HepG2 (cell line): Measurements from ENCODE around the gene CEP83. TPM values are rescaled to one million over a fixed set of nuclear protein-coding genes. Genes with fewer than 3 reads are reported as not detected.

ENCODE experiments used
- CREB1 ChIP-seq, 2 experiments: fragments of 450-650 bp in 1 of 2; IDR thresholded peaks; 2 replicates each; pipeline ENCODE4 v1.6.1; 2016 to 2017; ENCODE audit warnings: control low read depth in 1 of 2, mild to moderate bottlenecking in 1 of 2, missing compliant biosample characterization in 1 of 2, missing genetic modification characterization in 1 of 2
- DMTF1 ChIP-seq: sonication (generic); formaldehyde crosslinking; IDR thresholded peaks from 2 replicates; pipeline ENCODE4 v1.4.0; 2020; ENCODE audit warnings: mild to moderate bottlenecking, missing genetic modification reagents
- HNF1A ChIP-seq, 2 experiments: sonication (generic) in 1 of 2; formaldehyde crosslinking in 1 of 2; IDR thresholded peaks; 2 replicates each; pipeline versions ENCODE4 v1.4.0 to v1.6.1; 2016 to 2020; ENCODE audit warnings: borderline replicate concordance in 1 of 2, low read depth in 1 of 2, mild to moderate bottlenecking in 1 of 2, missing genetic modification reagents in 1 of 2
- IRX3 ChIP-seq: sonication (generic); formaldehyde crosslinking; IDR thresholded peaks from 2 replicates; pipeline ENCODE4 v1.8.1; 2023; ENCODE audit warnings: mild to moderate bottlenecking, low read depth, missing genetic modification reagents, borderline replicate concordance
- MLX ChIP-seq: IDR thresholded peaks from 2 replicates; pipeline ENCODE4 v1.6.1; 2016
- NFIB ChIP-seq: sonication (generic); formaldehyde crosslinking; IDR thresholded peaks from 2 replicates; pipeline ENCODE4 v1.9.0; 2021; ENCODE audit warnings: missing genetic modification reagents, mild to moderate bottlenecking, borderline replicate concordance
- NR2F2 ChIP-seq: IDR thresholded peaks from 2 replicates; pipeline ENCODE4 v1.6.1; 2012; ENCODE audit warnings: low read depth, inconsistent platforms, borderline replicate concordance
- POLR2G ChIP-seq: fragments of 200-400 bp; formaldehyde crosslinking; IDR thresholded peaks from 2 replicates; pipeline ENCODE4 v1.6.1; 2018; ENCODE audit warnings: mild to moderate bottlenecking, low read depth, low read length, moderate library complexity
- SMARCE1 ChIP-seq: fragments of 450-650 bp; IDR thresholded peaks from 2 replicates; pipeline ENCODE4 v1.6.1; 2017; ENCODE audit warnings: borderline replicate concordance
- TRAFD1 ChIP-seq: sonication (generic); formaldehyde crosslinking; IDR thresholded peaks from 2 replicates; pipeline ENCODE4 v1.5.1; 2020; ENCODE audit warnings: missing genetic modification reagents, mild to moderate bottlenecking, borderline replicate concordance
- ZFP36L2 ChIP-seq: sonication (generic); formaldehyde crosslinking; IDR thresholded peaks from 2 replicates; pipeline ENCODE4 v1.4.0; 2020; ENCODE audit warnings: missing genetic modification reagents
- ZNF646 ChIP-seq: sonication (generic); formaldehyde crosslinking; IDR thresholded peaks from 2 replicates; pipeline ENCODE4 v1.9.0; 2021; ENCODE audit warnings: mild to moderate bottlenecking, missing genetic modification reagents
- polyA plus RNA-seq, 8 experiments: library from polyadenylated mRNA; depleted of rRNA in 3 of 8; stranded (reverse) in 7 of 8; unstranded in 1 of 8; fragments of >200 nt; fragmentation: Illumina TruSeq in 4 of 8; extraction: Trizol in 4 of 8; gene quantifications; 2 replicates each; pipeline versions ENCODE4 v1.2.1 to v1.2.3, GENCODE V29; 2011 to 2016; ENCODE audit warnings: low read depth in 4 of 8, missing spikeins in 1 of 8, mixed read lengths in 1 of 8; ENCODE audit not compliant: insufficient read depth in 1 of 8
- total RNA-seq, 5 experiments: library from RNA; depleted of rRNA; stranded (reverse); fragments of >200 nt; fragmentation: Illumina TruSeq; extraction: Trizol; gene quantifications; 2 replicates each; pipeline ENCODE4 v1.2.3, GENCODE V29; 2016; ENCODE audit warnings: low read depth in 1 of 5

The CEP83 gene
- total and polyA plus RNA-seq, 2 of the 13 experiments (the other 11 are each of a cell fraction or from before 2014, with no cell fraction given): 6.2 to 19.2 TPM

GRCh38 chr12:94299846-94300245 lies 159.8 kb downstream of the CEP83 start (continued):
- TF ChIP-seq CREB1 (IDR thresholded peaks at IDR 0.05) (no peak), CREB1 (CRISPR knock-in tag; IDR thresholded peaks at IDR 0.05) (no peak), ZFP36L2 (CRISPR knock-in tag) (no peak), NR2F2 (no peak), POLR2G (no peak), IRX3 (CRISPR knock-in tag) (no peak), ZNF646 (CRISPR knock-in tag) (no peak), SMARCE1 (no peak), DMTF1 (CRISPR knock-in tag) (no peak), TRAFD1 (no peak), HNF1A (IDR thresholded peaks at IDR 0.05; ENCODE audit: low read depth) (0 out of 2 replicates have a peak, but pooled peaks have one; percentile 16), HNF1A (CRISPR knock-in tag; IDR thresholded peaks at IDR 0.05; ENCODE audit: borderline replicate concordance) (no peak), MLX (CRISPR knock-in tag) (no peak), NFIB (CRISPR knock-in tag) (no peak)
